GM18909 (cell line): Measurements from ENCODE around the gene TMEM208.

Source experiments
- ATAC-seq: cut with Tn5 transposase; IDR thresholded peaks from one replicate; pipeline ENCODE4 v1.9.1; 2021; ENCODE audit warnings: mild to moderate bottlenecking; ENCODE audit not compliant: unreplicated experiment, poor library complexity

TMEM208 gene

GRCh38 chr16:67207249-67208091 is 19.5 kb upstream of the TMEM208 start:
- ATAC-seq = no peak

- no peak for ATAC-seq
These were observed 18.6 kb upstream of the TMEM208 start for GRCh38 chr16:67208154-67208896.

DNA sequence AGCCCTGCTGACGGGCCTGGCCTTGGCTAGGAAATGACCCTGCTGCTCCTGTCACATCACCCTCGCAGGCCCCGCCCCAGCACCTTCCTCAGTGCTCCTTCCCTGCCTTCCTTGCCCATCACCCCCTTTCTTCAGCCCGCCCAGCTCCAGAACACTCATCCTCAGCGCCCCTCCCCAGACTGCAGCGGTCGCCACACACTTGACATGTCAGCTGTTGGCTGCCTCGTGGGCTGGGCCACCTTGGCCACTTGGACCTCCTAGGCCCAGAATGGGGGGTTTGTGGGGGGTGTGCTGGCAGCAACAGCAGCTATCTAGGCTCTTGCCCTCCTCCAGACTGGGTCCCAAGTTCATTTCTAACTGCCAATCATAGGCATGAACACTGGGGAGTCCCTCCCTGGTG is 17.4 kb upstream of the TMEM208 start:
- no peak for ATAC-seq

DNA sequence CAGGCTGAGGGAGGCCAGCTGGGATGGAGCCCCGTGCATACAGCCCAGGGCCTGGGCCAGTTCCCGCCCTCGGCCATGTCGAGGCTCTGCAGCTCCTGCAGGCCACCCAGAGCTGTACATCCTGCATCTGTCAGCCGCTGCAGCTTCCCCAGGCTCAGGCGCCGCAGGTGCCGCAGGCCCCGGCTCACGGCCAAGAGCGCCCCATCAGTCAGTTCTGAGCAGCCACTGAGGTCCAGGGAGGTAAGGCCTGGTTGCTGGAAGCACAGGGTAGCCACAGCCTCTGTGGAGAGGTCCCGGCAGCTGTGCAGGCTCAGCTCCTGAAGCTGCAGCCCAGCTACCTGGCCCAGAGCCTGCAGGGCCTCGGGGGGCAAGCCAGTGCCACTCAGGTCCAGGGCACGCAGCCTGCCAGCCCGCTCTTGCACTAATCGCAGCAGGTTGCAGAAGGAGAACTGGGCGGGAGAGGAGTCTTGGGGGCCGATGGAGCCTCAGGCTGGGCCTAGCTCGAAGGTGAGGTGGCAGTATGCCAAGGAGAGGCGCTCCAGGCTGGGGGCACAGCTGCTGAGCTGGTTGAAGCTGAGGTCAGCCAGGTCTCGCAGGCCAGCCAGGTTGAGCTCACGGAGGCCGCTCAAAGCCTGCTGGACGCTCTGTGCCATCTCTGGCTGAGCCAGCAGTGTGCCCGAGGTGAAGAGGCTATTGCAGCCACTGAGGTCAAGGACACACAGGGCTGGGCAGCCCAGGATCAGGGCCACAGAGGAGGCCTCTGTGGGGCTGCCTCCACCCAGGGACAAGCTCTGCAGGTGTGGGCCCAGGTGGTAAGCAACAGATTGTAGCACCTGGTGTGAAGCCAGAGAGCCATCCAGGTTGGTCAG is 16.6 kb upstream of the TMEM208 start:
- ATAC-seq = no peak

DNA sequence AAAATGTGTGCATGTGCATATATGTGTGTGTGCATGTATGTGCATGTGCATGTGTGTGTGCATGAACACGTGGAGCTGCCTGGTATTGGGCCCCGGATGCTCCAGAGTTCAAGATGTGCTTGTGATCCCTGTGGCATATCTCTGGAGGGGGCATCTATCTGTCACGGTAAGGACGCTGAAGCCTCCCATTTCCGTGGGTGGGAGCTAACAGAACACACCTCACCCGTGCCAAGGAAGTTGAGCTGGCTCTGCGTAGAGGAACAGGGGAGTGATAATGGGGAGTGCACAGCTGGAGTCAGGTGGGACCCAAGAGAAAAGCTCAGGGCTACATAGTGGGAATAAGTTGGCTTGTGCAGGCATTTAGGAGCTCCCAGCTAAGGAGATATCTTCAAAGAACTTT is 15.3 kb upstream of the TMEM208 start:
- ATAC-seq = no peak

DNA sequence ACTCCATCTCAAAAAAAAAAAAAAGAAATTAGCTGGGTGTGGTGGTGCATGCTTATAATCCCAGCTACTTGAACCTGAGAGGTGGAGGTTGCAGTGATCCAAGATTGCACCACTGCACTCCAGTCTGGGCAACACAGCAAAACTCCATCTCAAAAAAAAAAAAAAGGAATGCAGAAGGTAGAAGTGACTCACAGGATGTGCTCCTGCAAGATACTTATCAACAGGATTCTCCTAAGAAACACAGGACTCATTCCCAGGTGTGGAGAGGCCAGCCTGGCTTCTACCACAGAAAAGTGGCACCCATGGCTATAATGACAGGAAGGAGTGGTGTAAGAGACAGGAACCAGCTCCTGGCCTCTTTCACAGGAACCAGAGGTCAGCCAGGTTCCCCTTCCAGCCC is 14.2 kb upstream of the TMEM208 start:
- no peak for ATAC-seq

GRCh38 chr16:67213197-67214019 is 13.5 kb upstream of the TMEM208 start:
- no peak for ATAC-seq

- no peak for ATAC-seq
These were observed 11.2 kb upstream of the TMEM208 start for GRCh38 chr16:67215706-67216105.

DNA sequence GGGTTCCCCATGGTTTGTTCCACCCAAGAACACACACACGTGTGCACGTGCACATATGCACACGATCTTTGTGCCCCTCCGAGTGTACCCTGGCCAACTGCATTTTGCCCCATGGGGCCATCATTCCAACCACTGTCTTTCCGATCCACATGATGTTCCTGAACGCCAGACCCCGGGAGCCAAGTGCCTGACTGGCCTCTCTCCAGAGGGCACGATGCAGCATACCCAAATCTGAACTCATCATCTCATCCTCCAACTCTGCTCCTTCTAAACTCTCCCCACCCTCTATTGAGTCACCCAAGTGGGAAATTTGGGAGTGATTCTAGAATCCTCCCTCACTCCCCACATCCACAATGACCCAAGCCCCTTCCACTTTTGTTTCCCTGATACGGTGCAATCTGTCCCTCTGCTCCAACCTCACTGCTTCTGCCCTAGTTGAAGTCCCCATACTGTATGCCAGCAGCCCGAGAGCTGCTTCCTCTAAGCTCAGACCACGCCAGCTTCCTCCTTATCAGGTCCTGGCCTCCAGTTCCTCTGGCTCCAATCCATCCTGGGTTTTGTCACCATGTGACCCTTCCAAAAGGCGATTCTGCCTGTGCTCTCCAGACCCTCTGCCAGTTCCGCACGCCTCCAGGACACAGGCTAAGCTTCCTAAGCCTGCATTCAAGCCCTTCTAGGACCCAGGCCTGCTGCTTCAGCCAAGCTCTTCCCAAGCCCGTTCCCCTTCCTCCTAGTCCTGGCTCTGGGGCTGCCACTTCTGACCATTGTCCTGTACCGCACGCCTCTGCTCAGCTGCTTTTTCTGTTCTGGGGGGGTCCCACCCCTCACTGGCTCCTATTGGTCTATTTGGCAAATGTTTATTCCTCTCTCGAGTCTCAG is 10.1 kb upstream of the TMEM208 start:
- no peak for ATAC-seq

GRCh38 chr16:67223992-67224391 is 2.9 kb upstream of the TMEM208 start:
- ATAC-seq = no peak

GRCh38 chr16:67226295-67226803 is 581 bp upstream of the TMEM208 start:
- ATAC-seq = no peak

- ATAC-seq = no peak
These were observed 614 bp downstream of the TMEM208 start for GRCh38 chr16:67227567-67227921.

GRCh38 chr16:67228034-67228785 is 1.3 kb downstream of the TMEM208 start:
- ATAC-seq = no peak

- no peak for ATAC-seq
These were observed 2.0 kb downstream of the TMEM208 start for GRCh38 chr16:67228905-67229304.

DNA sequence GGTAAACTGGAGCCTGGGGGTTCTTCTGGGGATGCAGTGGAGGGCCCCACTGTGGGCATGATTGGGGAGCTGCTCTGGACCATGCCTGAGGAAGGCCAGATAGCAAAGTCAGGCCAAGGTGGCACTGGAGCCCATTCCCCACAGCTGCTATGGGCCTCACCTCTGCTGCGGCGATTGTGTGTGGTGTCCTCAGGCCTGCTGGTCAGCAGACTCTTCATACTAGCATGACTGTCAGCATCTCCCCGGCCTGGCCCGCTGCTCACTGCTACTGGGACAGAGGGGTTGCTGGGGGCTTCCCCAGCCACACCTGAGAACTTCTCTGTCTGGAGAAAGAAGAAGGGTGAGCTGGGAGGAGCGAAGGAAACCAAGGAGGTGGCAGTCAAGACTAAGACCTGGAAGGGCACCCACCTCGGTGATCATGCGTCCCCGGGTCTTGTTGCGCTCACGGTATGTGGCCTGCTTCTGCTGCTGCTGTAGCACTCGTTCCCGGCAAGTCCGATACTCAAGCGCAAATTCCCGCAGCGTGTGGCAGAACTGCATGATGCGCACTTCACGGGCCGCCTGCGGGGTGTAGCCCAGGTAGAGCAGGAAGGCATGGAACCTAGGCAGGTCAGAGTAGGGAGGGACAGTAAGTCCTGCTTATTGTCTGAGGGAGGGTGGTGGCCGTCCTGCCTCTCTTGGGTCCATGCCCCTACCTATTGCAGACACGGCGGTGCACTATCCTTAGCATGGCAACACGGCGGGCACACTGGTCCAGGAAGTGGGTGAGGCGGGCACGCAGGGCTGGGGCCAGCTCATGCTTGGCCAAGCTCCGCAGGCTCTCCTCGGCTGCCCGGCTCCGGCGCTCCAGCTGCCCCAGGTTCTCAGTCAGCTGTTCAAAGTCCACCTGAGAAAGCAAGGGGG is 3.2 kb downstream of the TMEM208 start:
- ATAC-seq = no peak

DNA sequence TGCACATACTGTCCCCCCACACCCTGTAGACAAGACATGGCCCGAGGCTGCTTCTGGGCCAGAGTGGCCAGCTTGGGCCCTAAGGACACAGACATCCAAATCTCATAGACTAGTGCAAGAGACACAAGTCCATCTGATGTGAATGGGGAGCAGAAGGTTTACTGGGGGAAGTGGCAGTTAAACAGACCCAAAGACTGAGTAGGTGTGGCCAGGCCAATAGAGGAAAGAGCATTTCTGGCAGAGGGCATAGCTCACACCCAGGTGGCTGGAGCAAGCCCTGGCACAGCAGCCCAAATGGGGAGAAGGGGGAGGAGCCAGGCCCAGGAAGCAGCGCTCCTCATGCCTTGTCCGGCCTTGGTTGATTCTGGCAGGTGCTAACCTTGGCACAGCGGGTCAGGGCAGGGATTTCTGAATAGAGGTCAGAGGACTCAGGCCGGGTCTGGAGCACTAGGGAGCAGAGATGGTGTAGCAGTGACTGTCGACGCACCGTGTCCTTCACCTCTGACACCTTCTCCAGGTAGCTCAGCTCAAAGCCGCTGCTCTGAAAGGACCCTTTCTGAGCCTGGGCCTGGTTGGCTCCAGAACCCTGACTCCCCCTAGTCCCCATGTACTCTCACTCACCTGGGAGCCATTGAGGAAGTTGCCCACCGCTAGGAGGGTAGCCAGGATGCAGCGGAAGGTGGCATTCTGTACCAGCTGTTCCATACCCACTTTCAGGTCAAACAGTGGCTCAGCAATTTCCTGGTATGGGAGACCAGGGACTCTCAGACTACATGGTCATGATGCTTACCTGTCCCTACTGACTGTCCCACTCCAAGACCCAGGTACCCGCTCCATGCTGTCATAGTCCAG is 4.1 kb downstream of the TMEM208 start:
- ATAC-seq = no peak
